Measurements from ENCODE around the gene MTTP. TPM values are rescaled to one million over a fixed set of nuclear protein-coding genes. Genes with fewer than 3 reads are reported as not detected.

The MTTP gene
- total RNA-seq, 6 experiments from 2014 or later, result 91.6 to 134 (median 112) TPM

DNA sequence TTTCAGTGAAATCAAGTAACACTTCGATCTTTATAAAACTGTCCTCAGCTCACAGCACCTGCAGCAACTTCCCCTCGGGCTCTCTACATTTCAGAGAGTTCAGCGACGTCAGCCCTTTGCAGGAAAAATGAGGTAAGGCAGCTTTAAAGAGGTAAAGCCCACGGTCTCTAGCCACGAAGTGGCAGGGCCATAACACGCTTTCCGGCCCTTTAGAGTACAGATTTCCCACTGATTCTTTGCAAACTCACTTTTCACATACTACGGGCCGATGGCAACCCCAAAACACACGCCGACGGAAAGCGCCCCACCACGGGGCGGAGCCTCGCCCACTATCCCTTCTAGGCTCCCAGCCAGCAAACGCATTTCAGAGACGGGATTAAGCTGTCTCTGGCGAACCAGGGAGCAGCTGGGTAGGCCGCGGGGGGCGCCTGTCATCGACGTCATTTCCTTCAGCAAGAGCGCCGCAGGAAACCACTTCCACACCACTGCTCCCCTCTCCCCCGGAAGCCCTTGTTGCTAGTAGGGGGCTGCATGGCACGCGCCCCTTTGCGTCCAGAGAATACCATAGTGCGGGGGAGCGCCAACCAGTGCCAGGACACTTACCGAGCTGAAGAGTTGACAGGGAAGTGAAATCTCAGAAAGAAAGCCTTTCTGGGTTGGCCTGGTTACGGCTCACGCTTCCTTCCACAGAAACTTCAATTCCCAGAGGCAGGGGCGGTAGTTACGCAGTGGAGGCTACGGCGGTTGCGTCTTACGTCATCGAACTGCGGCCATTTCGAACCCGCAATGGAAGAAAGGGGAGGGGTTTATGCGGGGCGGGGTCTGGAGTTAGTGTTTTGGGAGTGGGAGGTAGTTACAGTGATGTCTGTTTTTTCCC, 11.1 kb upstream of the MTTP start, which contains the start of gene TRMT10A:
TSS of gene TRMT10A (minus strand) at position 730 of the 877 bp plus-strand sequence. CDS start 4,701 bp downstream, outside the sequence.
- Histone ChIP-seq H3K9me3 (no peaks in the 10 kb centered on the region), H3K36me3 (no peaks in the 10 kb centered on the region), H3K27me3 (no peaks in the 10 kb centered on the region), H3K4me3 (peak within 1 kb of the TSS; percentile 68 to 71 (median 69)), H3K4me1 (peaks cover 0 to 8% (median 0%) of the 10 kb centered on the region in 4 donors), H3K27ac (peak within 1 kb of the TSS; percentile 93 to 97 (median 95))
- DNase-seq, result peak; percentile 97 to 99 (median 98)
- ATAC-seq, result peak; percentile 92 to 97 (median 94)
- intact Hi-C loops (cut with DNase I), result no loop called here
- TF ChIP-seq POLR2A (IDR thresholded peaks at IDR 0.05), result peak; percentile 83
- TF ChIP-seq, protein P1, sequence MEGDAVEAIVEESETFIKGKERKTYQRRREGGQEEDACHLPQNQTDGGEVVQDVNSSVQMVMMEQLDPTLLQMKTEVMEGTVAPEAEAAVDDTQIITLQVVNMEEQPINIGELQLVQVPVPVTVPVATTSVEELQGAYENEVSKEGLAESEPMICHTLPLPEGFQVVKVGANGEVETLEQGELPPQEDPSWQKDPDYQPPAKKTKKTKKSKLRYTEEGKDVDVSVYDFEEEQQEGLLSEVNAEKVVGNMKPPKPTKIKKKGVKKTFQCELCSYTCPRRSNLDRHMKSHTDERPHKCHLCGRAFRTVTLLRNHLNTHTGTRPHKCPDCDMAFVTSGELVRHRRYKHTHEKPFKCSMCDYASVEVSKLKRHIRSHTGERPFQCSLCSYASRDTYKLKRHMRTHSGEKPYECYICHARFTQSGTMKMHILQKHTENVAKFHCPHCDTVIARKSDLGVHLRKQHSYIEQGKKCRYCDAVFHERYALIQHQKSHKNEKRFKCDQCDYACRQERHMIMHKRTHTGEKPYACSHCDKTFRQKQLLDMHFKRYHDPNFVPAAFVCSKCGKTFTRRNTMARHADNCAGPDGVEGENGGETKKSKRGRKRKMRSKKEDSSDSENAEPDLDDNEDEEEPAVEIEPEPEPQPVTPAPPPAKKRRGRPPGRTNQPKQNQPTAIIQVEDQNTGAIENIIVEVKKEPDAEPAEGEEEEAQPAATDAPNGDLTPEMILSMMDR (IDR thresholded peaks at IDR 0.05), result peak in 1 of 4 donors; percentile 16
- WGBS (ENCODE audit: insufficient coverage, low coverage, low lambda C conversion rate, missing lambda C conversion rate), result under 1% methylated on average over 36 of the region's 48 CpGs

DNA sequence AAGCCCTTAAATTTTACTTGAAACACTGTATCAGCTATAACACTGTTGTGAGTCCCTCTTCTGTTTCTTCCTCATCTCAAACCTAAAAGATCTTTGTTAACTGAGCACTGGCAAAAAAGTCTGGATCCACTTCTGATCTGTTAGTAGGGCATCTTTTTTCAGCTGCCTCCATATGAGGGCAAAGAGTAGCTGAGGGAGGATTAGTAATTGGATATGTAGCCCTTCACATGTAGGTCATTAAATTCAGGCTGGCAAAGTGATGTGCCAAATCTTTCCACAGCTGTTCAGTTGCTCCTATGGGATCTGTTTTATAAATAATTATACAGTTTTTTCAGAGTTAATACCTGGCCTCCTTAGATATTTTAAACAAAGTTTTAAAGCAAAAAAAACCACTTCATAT, 9.7 kb upstream of the MTTP start:
- H3K4me1 ChIP-seq, result peaks cover 0 to 8% (median 2%) of the 10 kb centered on the region in 4 donors
- no peak for DNase-seq
- H3K9me3 ChIP-seq, result no peaks in the 10 kb centered on the region
- no peaks in the 10 kb centered on the region for H3K36me3 ChIP-seq
- no peak overlapping the region for H3K27ac ChIP-seq
- no peaks in the 10 kb centered on the region for H3K27me3 ChIP-seq
- ATAC-seq, result no peak
- no peak for TF ChIP-seq POLR2A (IDR thresholded peaks at IDR 0.05)
- TF ChIP-seq, protein P1 (IDR thresholded peaks at IDR 0.05), result no peak
- H3K4me3 ChIP-seq, result no peak overlapping the region
- intact Hi-C loops (cut with DNase I), result no loop called here

GRCh38 chr4:99571883-99572282, 2.7 kb upstream of the MTTP start:
- ATAC-seq (no peak), DNase-seq (no peak)
- WGBS (ENCODE audit: insufficient coverage, low coverage, low lambda C conversion rate, missing lambda C conversion rate), result 15% methylated on average over 1 of the region's 1 CpG
- Histone ChIP-seq H3K36me3 (no peaks in the 10 kb centered on the region), H3K4me1 (peaks cover 0 to 27% (median 5%) of the 10 kb centered on the region in 4 donors), H3K27ac (peak overlapping the region in 2 of 3 donors; percentile 75 to 77), H3K27me3 (no peaks in the 10 kb centered on the region), H3K9me3 (no peaks in the 10 kb centered on the region), H3K4me3 (peak overlapping the region in 2 of 3 donors; percentile 6 to 22)
- TF ChIP-seq, protein P1 (IDR thresholded peaks at IDR 0.05), result no peak
- no peak for TF ChIP-seq POLR2A (IDR thresholded peaks at IDR 0.05)
- intact Hi-C loops (cut with DNase I), result no loop called here

GRCh38 chr4:99572527-99573240, 1.9 kb upstream of the MTTP start:
- H3K4me3 ChIP-seq, result peak overlapping the region in 2 of 3 donors; percentile 6 to 22
- H3K27me3 ChIP-seq, result no peaks in the 10 kb centered on the region
- 18% methylated on average over 6 of the region's 6 CpGs for WGBS (ENCODE audit: insufficient coverage, low coverage, low lambda C conversion rate, missing lambda C conversion rate)
- peak; percentile 57 for TF ChIP-seq POLR2A (IDR thresholded peaks at IDR 0.05)
- TF ChIP-seq, protein P1 (IDR thresholded peaks at IDR 0.05), result no peak
- H3K4me1 ChIP-seq, result peaks cover 0 to 27% (median 5%) of the 10 kb centered on the region in 4 donors
- no peaks in the 10 kb centered on the region for H3K9me3 ChIP-seq
- H3K36me3 ChIP-seq, result no peaks in the 10 kb centered on the region
- H3K27ac ChIP-seq, result peak overlapping the region; percentile 67 to 77 (median 75)
- ATAC-seq, result peak; percentile 63 to 75 (median 70)
- intact Hi-C loops (cut with DNase I), result no loop called here
- DNase-seq, result peak in 1 of 3 donors; percentile 49
